ENCODE results near the gene ITGA1.

The ITGA1 gene

DNA sequence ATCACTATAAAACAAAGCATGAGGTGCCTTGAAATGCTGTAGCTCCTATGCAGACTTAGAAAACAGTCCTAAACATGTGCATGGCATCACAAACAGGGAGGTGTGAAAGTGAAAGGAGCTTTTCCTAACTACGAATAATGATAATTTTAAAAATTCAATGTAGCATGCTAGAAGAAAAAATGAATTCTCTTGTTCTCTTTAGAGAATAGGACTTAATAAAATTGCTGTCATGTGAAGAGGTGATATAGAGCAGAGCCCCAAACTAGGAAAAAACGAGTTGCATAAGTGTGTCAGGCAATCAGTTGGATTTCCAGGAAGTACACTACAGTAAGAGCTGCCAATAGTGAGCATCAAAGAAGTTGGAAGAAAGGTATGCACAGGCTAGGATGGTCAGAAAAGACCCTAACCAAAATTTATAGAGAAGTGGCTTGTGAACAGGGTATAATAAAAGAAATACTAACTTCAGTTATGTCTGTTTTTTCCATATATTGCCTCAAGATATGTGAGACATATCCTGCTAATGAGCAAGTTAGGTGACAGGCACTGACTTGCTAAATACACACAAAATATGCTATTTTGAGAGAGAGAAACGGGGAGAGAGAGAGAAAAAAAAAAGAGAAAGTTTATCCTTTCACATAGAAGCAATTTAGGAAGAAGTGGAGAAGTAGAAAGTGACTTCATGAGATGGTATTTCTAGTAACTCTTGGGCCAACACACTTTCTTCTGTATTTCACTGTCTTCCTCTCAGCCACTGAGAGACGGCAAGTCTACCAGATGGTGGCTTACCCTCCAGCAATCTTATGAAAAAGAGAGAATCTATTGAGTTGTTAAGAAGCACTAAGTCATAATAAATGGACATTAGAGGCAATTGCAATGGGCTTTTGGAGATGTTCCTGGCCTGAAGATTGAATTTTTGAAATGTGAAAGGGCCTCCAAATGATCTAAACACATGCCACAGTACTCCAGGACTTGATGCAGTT lies 219.5 kb downstream of the ITGA1 start:
- no peak for DNase-seq

DNA sequence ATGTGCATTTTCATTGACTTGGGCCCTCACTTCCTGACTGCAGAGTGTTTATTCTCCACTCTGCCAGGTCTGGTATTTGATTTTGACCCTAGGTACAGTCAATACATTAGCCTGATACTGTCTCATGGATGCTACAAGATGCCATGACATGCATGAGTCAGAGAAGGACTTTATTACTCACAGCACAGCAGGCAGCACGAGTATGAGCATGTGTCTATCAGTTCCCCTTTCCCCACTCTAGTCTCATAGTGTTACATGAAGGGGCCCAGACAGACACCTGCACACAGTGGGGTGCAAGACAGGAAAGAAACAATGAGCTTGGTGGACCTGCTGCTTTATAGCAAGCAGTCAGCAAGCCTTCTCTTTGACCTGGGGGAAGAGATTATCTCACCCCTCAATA lies 221.0 kb downstream of the ITGA1 start:
- no peak for DNase-seq
